Measurements from ENCODE around the gene GPR22.

- TF ChIP-seq CTCF (IDR thresholded peaks at IDR 0.05; ENCODE audit: borderline replicate concordance, extremely low read depth, low read length, poor library complexity, severe bottlenecking) (no peak), EZH2 (IDR thresholded peaks at IDR 0.05; ENCODE audit: borderline replicate concordance, low read depth, low read length, severe bottlenecking) (no peak)
Measured at GRCh38 chr7:107427462-107427861, 42.4 kb upstream of the GPR22 start.
